A673 (cell line): ENCODE data around the gene EIF3K. TPM values are rescaled to one million over a fixed set of nuclear protein-coding genes. Genes with fewer than 3 reads are reported as not detected.

ENCODE experiments used
- BruUV-seq: library from RNA; stranded (reverse); fragments of 400-500 nt; replicated peaks from 2 replicates; lab custom pipeline; 2021; lab: Mats Ljungman, UMichigan
- CTCF ChIA-PET: fragments of 300-600 bp; sonication (Branson Sonifier 250); formaldehyde crosslinking; loops from one replicate; lab custom pipeline; 2022; ENCODE audit warnings: antibody characterized with exemption; lab: Charles Lee
- POLR2A ChIA-PET: fragments of 300-600 bp; sonication (Branson Sonifier 250); formaldehyde crosslinking; loops from one replicate; lab custom pipeline; 2022; ENCODE audit warnings: antibody characterized with exemption; ENCODE audit not compliant: low non-redundant PET; lab: Charles Lee
- DNase-seq: peaks from one replicate; pipeline ENCODE4 v3.0.0-alpha.2; 2015; ENCODE audit warnings: low spot score
- H3K27ac ChIP-seq: fragments of 200-600 bp; sonication (generic); 2 replicates; pipeline ENCODE4 v1.5.1; 2016; ENCODE audit warnings: mixed run types, low read depth, mild to moderate bottlenecking, mixed read lengths, antibody characterized with exemption, low read length; ENCODE audit not compliant: poor library complexity, severe bottlenecking
- H3K27me3 ChIP-seq: fragments of 200-600 bp; sonication (generic); replicated peaks from 2 replicates; pipeline ENCODE4 v1.6.1; 2017; ENCODE audit warnings: mixed run types, low read depth, mild to moderate bottlenecking, mixed read lengths, antibody characterized with exemption, low read length; ENCODE audit not compliant: insufficient read depth, poor library complexity
- H3K36me3 ChIP-seq: fragments of 200-600 bp; sonication (generic); 2 replicates; pipeline ENCODE4 v1.6.1; 2016; ENCODE audit warnings: mixed run types, mild to moderate bottlenecking, mixed read lengths, antibody characterized with exemption, low read length; ENCODE audit not compliant: insufficient read depth, poor library complexity, severe bottlenecking
- H3K4me1 ChIP-seq: fragments of 200-600 bp; sonication (generic); 2 replicates; pipeline ENCODE4 v1.6.1; 2017; ENCODE audit warnings: mixed run types, mild to moderate bottlenecking, mixed read lengths, antibody characterized with exemption, low read length; ENCODE audit not compliant: insufficient read depth, poor library complexity, severe bottlenecking
- H3K4me3 ChIP-seq: fragments of 200-600 bp; sonication (generic); 2 replicates; pipeline ENCODE4 v1.5.1; 2016; ENCODE audit warnings: low read depth, mixed run types, mild to moderate bottlenecking, mixed read lengths, low read length; ENCODE audit not compliant: poor library complexity, severe bottlenecking
- H3K9me3 ChIP-seq: fragments of 200-600 bp; sonication (generic); 2 replicates; pipeline ENCODE4 v1.6.1; 2016; ENCODE audit warnings: mixed run types, low read depth, mild to moderate bottlenecking, mixed read lengths, antibody characterized with exemption, low read length; ENCODE audit not compliant: poor library complexity, severe bottlenecking
- CTCF ChIP-seq: fragments of 300-800, 200-600 bp; sonication (generic); conservative IDR thresholded peaks from 2 replicates; pipeline ENCODE4 v1.5.1; 2017; ENCODE audit warnings: low read depth, mild to moderate bottlenecking, antibody characterized with exemption, low read length, moderate library complexity, mixed read lengths
- EZH2 ChIP-seq: fragments of 200-600 bp; sonication (generic); IDR thresholded peaks from 2 replicates; pipeline ENCODE4 v1.6.1; 2017; ENCODE audit warnings: borderline replicate concordance, low read depth, mild to moderate bottlenecking, mixed read lengths, antibody characterized with exemption, low read length; ENCODE audit not compliant: poor library complexity, severe bottlenecking
- intact Hi-C: fragments of 100-400 bp; cut with micrococcal nuclease; formaldehyde crosslinking; loops from one replicate; pipeline ENCODE4 v1.10.0; 2022; ENCODE audit not compliant: unreplicated experiment
- total RNA-seq: library from RNA; stranded (reverse); gene quantifications from 2 replicates; pipeline ENCODE4 v1.2.3, GENCODE V29; 2021

Gene EIF3K
- total RNA-seq, 1 experiment from 2014 or later: 316 TPM

- Histone ChIP-seq H3K27ac (no peak overlapping the region), H3K4me1 (no peaks in the 10 kb centered on the region), H3K36me3 (no peaks in the 10 kb centered on the region), H3K9me3 (no peaks in the 10 kb centered on the region), H3K4me3 (no peak overlapping the region), H3K27me3 (no peaks in the 10 kb centered on the region)
- ChIA-PET POLR2A (interaction anchor here (0.6 kb wide), 1 partner anchor 38 kb away, joined by 11 read pairs; no protein-coding TSS in a partner anchor), CTCF (no interaction called here)
- no peak for TF ChIP-seq EZH2
- TF ChIP-seq CTCF: 0 out of 2 replicates have a peak, but pooled peaks have one; percentile 9
- DNase-seq: no peak
- no TSS peak for BruUV-seq
- intact Hi-C loops: no loop called here
These were observed 26.0 kb upstream of the EIF3K start for GRCh38 chr19:38592940-38593339.

- ChIA-PET CTCF (no interaction called here), POLR2A (no interaction called here)
- peak; percentile 65 for DNase-seq
- no peaks in the 10 kb centered on the region for H3K27me3 ChIP-seq
- H3K27ac ChIP-seq: no peak overlapping the region
- TF ChIP-seq CTCF (no peak), EZH2 (no peak)
- intact Hi-C loops: no loop called here
- H3K4me1 ChIP-seq: no peaks in the 10 kb centered on the region
- no TSS peak for BruUV-seq
- peak overlapping the region; percentile 35 for H3K4me3 ChIP-seq
- H3K36me3 ChIP-seq: no peaks in the 10 kb centered on the region
- H3K9me3 ChIP-seq: no peaks in the 10 kb centered on the region
These were observed 22.7 kb upstream of the EIF3K start for GRCh38 chr19:38596057-38596981.

- no peaks in the 10 kb centered on the region for H3K36me3 ChIP-seq
- H3K27me3 ChIP-seq: no peaks in the 10 kb centered on the region
- intact Hi-C loops: no loop called here
- no peak overlapping the region for H3K4me3 ChIP-seq
- DNase-seq: no peak
- no TSS peak for BruUV-seq
- no peak for TF ChIP-seq EZH2
- no peak for TF ChIP-seq CTCF
- H3K4me1 ChIP-seq: no peaks in the 10 kb centered on the region
- ChIA-PET POLR2A (no interaction called here), CTCF (no interaction called here)
- H3K9me3 ChIP-seq: no peaks in the 10 kb centered on the region
- H3K27ac ChIP-seq: no peak overlapping the region
These were observed 21.9 kb upstream of the EIF3K start for GRCh38 chr19:38597075-38597474.
